GM18907 (cell line): ENCODE results near the gene GLB1L2.

ENCODE experiments used
- ATAC-seq: cut with Tn5 transposase; IDR thresholded peaks from one replicate; pipeline ENCODE4 v1.9.1; 2021; ENCODE audit warnings: mild to moderate bottlenecking, moderate library complexity; ENCODE audit not compliant: unreplicated experiment

GLB1L2 gene

DNA sequence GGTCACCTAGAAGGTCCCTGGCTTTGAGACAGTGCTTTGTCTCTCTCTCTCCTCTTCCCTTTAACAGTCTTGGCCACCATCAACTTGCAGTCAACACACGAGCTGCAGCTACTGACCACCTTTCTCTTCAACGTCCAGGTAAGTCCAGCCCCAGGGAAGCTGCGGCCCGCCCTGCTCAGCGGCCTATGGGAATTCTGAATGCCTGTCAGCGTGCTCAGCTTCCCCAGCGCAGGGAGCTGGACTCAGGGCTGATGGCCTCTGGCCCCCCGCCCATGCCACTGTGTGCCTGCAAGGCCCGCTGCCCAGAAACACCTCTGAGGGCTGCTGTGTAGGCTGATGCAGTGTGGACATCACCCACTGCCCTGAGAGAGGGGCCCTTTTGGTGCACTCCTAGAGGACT is 32.5 kb downstream of the GLB1L2 start:
- no peak for ATAC-seq

- no peak for ATAC-seq
Observed at GRCh38 chr11:134365011-134365925, 33.5 kb downstream of the GLB1L2 start.

DNA sequence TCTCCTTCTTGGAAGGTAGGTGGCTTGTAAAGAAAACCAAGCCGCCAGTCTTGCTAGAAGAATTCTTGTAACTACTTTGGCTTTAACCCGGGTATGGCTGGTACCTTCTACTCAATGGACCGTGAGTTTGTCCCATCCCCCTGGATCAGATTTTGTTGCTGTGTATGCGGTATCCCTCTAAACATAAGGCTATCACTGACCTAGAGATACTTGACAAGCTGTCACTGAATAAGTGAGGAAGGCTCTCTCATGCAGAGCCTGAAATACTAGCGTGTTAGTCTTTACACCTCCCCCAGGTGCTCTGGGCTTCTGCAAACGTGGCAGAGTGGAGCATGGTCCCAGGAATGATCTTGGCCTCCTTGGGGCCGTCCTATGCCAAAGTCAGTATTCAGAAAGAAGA is 34.5 kb downstream of the GLB1L2 start:
- no peak for ATAC-seq

- no peak for ATAC-seq
Observed at GRCh38 chr11:134367781-134368180, 36.0 kb downstream of the GLB1L2 start.

DNA sequence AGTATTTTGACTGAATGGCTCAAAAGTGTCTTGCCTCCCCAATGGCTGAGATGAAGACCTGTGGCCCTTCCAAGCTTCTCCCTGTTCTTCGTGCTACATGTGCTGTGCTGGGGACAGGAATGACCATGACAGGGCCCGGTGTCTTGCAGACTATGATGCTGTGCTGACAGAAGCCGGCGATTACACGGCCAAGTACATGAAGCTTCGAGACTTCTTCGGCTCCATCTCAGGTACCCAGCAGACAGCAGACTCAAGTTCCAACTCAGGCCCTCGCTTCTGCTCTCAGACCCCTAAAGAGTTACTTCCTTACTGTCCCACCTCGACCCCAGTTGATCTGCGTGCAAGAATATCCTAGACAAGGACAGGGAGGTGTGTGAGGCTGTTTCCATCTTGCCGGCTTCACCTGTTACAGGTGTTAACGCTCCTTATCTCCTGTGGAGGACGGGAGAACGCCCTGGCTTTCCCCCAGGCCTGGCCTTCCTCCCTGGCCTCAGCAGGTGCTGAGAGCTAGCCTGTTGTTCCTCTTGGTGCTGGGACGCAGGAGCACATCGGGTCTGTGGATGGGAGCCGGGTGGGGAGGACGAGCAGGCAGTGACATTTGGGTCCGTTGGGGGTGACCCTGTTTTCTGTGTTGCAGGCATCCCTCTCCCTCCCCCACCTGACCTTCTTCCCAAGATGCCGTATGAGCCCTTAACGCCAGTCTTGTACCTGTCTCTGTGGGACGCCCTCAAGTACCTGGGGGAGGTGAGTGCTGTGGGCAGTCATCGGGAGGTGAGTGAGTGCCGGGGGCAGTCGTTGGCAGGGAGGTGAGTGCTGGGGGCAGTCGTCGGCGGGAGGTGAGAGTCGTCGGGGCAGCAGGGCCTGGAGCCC is 38.1 kb downstream of the GLB1L2 start:
- no peak for ATAC-seq

- no peak for ATAC-seq
Observed at GRCh38 chr11:134370526-134371435, 39.0 kb downstream of the GLB1L2 start.

DNA sequence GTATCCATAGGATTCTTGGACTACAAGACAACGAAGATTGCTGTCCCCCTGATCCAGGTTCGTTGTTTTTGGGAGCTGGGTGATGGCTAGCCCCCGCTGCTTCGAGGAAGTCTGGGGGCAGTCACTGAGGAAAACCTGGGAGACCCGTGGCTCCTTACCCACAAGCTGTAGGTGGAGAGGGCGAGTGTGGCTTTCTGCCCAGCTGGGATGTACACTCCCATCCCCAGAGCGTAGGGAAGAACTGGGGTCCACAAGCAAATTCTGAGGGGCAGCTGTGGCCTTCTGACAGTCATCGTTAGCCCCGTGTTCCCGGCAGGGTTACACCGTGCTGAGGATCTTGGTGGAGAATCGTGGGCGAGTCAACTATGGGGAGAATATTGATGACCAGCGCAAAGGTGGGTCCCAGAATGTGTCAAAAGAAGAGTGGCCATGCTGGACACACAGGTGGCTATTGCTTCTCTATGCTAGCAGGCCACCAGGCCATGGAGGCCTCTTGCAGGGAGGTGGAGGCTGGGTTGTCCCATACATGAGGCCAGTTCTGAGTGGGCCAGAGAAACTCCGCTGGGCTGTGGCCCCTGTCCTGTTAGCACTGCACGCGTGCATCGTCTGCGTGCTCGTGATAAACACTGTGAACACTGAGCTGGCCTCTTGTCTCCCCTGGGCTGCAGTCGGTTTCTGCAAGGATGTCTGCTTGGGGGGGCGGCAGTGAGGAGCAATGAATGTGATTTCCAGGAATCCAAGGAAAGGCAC is 39.8 kb downstream of the GLB1L2 start:
- no peak for ATAC-seq

GRCh38 chr11:134372536-134372935 is 40.7 kb downstream of the GLB1L2 start:
- no peak for ATAC-seq

DNA sequence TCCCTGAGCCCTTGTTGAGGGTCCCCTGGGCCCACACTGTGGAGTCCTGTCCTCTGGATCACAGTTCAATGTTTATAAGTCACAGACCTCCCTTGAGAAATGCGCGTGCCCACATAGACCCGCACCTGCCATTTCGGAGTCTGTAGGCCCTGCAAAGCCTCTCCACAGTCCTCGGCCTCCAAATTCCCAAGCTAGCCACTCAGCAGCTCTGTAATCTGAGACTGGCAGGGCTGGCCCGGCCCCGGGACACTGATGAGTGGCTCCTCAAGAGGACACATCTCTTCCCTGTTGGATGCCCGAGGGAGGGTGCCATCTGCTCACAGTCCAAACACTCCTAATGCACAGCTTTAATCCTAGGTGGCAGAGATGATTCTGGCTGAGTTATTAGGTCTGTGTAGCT is 41.2 kb downstream of the GLB1L2 start:
- ATAC-seq: no peak

GRCh38 chr11:134373591-134374052 is 41.8 kb downstream of the GLB1L2 start:
- no peak for ATAC-seq

GRCh38 chr11:134374171-134374570 is 42.4 kb downstream of the GLB1L2 start:
- no peak for ATAC-seq

DNA sequence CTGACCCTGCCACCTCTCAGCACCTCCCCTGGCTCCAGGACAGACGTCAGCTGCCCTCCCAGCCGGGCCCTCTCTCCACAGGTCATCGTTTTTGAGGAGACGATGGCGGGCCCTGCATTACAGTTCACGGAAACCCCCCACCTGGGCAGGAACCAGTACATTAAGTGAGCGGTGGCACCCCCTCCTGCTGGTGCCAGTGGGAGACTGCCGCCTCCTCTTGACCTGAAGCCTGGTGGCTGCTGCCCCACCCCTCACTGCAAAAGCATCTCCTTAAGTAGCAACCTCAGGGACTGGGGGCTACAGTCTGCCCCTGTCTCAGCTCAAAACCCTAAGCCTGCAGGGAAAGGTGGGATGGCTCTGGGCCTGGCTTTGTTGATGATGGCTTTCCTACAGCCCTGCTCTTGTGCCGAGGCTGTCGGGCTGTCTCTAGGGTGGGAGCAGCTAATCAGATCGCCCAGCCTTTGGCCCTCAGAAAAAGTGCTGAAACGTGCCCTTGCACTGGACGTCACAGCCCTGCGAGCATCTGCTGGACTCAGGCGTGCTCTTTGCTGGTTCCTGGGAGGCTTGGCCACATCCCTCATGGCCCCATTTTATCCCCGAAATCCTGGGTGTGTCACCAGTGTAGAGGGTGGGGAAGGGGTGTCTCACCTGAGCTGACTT is 43.2 kb downstream of the GLB1L2 start:
- no peak for ATAC-seq

DNA sequence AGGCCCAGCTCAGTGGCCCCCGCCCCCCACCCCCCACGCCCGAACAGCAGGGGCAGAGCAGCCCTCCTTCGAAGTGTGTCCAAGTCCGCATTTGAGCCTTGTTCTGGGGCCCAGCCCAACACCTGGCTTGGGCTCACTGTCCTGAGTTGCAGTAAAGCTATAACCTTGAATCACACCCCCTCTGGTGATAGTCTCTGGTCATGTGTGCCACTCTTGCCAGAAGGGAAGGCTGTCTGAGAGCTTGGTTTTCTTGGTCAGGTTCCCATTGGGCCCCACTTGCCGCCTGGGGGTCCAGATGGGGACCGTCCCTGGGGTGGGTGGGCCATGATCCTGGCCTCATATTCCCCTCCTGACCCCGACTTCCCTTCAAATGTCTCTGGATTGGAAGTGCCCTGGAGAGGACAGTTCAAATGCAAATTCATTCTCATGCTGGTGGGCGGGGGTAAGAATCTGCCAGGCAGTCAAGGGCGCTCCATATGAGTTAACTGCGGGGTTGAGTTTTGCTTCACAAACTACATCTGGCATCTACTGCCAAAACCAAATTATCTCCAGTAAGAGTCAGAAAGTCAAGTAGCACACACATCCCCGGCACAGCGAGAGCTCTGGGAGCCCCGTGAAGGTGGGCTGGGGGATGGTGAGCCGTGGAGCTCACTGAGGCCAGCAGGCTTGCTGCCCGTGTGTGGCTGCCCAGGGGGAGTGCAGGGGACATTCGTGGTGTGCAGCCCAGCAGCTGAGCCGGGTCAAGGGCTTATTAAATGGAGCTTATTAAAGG is 44.5 kb downstream of the GLB1L2 start:
- ATAC-seq: no peak

DNA sequence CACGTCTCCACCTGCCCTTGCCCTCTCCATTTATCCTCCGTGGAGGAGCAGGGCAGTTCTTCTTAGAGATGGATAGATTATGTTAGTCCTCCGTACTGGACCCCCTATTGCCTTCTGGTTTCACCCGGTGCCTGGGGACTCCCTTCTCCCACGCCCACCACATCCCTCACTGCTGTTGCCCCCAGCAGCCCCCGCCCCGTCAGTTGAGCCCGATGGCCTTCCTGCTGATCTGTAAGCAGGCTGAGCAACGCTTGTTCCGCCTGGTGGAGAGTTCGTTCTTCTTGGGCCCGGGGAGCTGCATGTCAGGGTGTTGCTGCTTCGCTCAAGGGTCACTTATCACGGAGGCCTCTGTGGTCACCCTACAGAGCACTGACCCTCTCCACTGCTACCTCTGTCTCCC is 46.1 kb downstream of the GLB1L2 start:
- ATAC-seq: no peak

DNA sequence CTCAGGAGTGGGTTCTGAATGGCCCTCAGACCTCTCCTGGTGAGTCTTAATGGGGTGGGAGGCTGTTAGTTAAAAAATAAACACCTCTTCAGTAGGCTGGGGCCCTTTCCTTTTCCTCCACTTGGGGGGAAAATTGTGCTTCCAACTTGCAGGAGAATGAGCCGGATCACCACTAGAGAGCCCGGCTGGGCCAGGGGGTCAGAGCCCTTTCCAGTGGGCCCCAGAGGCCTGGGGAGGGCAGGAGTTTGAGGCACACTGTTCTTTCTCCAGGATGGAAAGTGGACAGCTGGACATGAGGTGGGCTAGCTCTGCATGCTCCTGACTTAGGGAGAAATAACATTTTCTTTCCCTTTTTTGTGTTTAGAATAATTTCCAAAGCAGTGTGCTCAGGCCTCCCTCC is 47.5 kb downstream of the GLB1L2 start:
- ATAC-seq: no peak

DNA sequence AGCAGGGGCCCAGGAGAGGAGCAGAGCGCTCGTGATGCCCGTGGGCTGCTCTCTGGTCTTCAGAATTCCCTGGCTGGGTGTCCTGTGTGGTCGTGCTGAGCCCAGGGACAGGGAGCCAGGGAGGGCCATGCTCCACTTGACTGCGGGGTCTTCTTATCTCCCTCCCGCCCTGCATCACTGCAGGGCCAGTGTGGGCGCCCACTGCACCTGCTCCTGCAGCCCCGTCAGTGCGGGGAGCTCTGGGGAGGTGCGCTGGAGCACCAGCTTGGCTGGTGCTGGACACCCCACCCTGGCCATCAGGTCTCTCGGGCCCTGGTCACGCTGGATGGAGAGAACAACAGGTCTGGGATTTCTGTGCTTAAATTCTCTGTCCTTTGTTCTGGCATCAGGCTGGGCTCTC is 48.4 kb downstream of the GLB1L2 start:
- no peak for ATAC-seq

DNA sequence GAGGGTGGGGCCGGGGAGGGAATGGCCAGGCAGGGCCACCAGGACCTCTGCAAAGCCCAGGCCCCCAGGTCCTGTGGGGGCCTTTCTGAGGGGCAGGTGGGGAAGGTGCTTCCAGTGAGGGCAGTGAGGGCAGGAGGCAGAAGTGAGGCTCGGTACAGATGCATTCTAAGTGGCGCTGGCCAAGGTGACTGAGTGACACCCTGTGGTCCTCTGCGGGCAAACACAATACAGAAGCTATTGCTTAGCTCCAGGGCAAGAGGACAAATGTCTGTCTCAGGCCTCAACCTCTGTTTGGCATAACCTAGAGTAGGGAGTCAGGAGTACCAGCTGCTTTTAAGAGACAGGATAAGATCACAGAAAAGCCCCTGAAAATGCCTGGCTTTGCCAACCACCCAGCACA is 49.0 kb downstream of the GLB1L2 start:
- ATAC-seq: no peak

GRCh38 chr11:134382257-134382656 is 50.5 kb downstream of the GLB1L2 start:
- no peak for ATAC-seq

DNA sequence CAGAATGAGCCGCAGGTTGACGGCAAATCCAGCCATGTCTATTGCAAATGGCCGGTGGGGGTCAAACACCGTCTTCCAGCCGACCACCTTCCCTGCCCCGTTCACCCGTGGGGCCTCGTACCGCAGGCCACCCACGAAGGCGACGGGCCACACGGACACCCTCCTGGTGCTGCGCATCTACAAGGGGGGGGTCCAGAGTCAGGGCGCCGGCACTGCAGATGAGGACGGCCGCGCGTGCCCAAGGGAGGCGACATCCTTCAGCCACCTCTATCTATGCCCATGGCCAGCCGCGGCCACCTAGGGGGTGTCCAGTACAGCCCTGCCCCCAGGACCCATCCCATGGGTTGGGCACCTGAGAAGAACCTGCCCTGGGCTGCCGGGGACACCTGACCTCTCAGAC is 51.0 kb downstream of the GLB1L2 start:
- no peak for ATAC-seq
